ENCODE data around the gene KIF7.
"Not testable (repeated sequence)": the region's sequence is repeated elsewhere in the genome, so short reads cannot be mapped to it uniquely, and the experiment has no call there.

DNA sequence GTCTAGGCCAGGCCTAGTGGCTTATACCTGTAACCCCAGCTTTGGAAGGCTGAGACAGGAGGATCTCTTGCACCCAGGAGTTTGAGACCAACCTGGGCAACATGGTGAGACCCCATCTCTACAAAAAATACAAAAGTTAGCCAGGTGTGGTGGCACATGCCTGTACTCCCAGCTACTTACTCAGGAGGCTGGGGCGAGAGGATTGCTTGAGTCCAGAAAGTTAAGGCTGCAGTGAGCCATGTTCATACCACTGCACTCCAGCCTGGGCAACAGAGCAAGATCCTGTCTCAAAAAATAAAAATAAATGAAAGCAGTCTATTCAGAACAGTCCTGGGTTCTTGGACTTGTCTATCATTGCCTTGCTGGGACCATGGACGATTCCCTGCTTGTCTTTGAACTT, 74.5 kb downstream of the KIF7 start:
- TF ChIP-seq, protein P1, sequence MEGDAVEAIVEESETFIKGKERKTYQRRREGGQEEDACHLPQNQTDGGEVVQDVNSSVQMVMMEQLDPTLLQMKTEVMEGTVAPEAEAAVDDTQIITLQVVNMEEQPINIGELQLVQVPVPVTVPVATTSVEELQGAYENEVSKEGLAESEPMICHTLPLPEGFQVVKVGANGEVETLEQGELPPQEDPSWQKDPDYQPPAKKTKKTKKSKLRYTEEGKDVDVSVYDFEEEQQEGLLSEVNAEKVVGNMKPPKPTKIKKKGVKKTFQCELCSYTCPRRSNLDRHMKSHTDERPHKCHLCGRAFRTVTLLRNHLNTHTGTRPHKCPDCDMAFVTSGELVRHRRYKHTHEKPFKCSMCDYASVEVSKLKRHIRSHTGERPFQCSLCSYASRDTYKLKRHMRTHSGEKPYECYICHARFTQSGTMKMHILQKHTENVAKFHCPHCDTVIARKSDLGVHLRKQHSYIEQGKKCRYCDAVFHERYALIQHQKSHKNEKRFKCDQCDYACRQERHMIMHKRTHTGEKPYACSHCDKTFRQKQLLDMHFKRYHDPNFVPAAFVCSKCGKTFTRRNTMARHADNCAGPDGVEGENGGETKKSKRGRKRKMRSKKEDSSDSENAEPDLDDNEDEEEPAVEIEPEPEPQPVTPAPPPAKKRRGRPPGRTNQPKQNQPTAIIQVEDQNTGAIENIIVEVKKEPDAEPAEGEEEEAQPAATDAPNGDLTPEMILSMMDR (IDR thresholded peaks at IDR 0.05), result not testable (repeated sequence)
- not testable (repeated sequence) for TF ChIP-seq POLR2A (IDR thresholded peaks at IDR 0.05)
